Measurements from ENCODE around the gene SMIM20.

The SMIM20 gene

DNA sequence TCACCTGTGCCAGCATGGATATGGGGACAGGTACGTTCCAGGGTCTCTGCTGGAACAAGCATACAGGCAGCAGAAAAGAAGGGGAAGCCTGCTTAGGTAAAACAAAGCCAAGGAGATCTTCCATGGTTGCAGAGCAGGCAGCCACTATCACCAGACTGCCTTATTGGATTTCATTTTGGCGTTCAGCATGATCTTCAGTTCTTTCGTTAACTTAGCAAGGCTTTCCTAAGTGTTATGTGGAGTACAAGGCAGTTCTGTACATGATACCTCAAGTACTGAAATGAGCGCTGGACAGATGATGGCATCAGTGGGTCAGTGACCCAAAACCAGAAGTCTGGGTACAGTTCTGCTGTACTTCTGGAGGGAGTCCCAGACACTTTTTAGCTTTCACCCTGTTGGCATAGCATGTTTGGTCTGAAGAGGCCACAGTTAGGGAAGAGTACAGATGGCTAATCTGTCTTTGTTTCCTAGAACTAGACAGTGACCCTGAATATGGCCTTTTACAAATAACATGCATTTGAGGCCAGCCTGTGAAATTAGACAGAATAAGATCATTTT, 8.9 kb downstream of the SMIM20 start:
- H3K4me2 ChIP-seq (ENCODE audit: low read depth, low read length) = no peak overlapping the region
- no peaks in the 10 kb centered on the region; the same call in 1 of the 2 replicates for H3K4me1 ChIP-seq (ENCODE audit: low read length)
- H4K20me1 ChIP-seq (ENCODE audit: insufficient read depth, low read length) = no peaks in the 10 kb centered on the region
- no peaks in the 10 kb centered on the region for H3K79me2 ChIP-seq (ENCODE audit: low read length)
- H3F3A ChIP-seq (ENCODE audit: insufficient read depth, low read length) = no peaks in the 10 kb centered on the region
- no peaks in the 10 kb centered on the region for H3K9me3 ChIP-seq (replicated peaks; ENCODE audit: insufficient read depth, low read length)
- H3K9me2 ChIP-seq (replicated peaks; ENCODE audit: insufficient read depth, low read length) = no peaks in the 10 kb centered on the region
- no peak for TF ChIP-seq EZH2 (optimal IDR thresholded peaks at IDR 0.05; ENCODE audit: low read depth, low read length)
- H3K27me3 ChIP-seq (replicated peaks; ENCODE audit: insufficient read depth, low read length) = no peaks in the 10 kb centered on the region
- no peak for DNase-seq
- H3K27ac ChIP-seq (ENCODE audit: low read length) = no peak overlapping the region
- H3K36me3 ChIP-seq (replicated peaks; ENCODE audit: insufficient read depth, low read length) = no peaks in the 10 kb centered on the region
- no peak overlapping the region for H3K9ac ChIP-seq (ENCODE audit: low read length)
- H2AFZ ChIP-seq (ENCODE audit: low read length) = no peak overlapping the region
- H3K4me3 ChIP-seq (ENCODE audit: low read length) = no peak overlapping the region

- H2AFZ ChIP-seq (ENCODE audit: low read length) = no peak overlapping the region
- no peak overlapping the region for H3K27ac ChIP-seq (ENCODE audit: low read length)
- H3K9me2 ChIP-seq (replicated peaks; ENCODE audit: insufficient read depth, low read length) = no peaks in the 10 kb centered on the region
- no peaks in the 10 kb centered on the region for H3K9me3 ChIP-seq (replicated peaks; ENCODE audit: insufficient read depth, low read length)
- TF ChIP-seq, protein P1, sequence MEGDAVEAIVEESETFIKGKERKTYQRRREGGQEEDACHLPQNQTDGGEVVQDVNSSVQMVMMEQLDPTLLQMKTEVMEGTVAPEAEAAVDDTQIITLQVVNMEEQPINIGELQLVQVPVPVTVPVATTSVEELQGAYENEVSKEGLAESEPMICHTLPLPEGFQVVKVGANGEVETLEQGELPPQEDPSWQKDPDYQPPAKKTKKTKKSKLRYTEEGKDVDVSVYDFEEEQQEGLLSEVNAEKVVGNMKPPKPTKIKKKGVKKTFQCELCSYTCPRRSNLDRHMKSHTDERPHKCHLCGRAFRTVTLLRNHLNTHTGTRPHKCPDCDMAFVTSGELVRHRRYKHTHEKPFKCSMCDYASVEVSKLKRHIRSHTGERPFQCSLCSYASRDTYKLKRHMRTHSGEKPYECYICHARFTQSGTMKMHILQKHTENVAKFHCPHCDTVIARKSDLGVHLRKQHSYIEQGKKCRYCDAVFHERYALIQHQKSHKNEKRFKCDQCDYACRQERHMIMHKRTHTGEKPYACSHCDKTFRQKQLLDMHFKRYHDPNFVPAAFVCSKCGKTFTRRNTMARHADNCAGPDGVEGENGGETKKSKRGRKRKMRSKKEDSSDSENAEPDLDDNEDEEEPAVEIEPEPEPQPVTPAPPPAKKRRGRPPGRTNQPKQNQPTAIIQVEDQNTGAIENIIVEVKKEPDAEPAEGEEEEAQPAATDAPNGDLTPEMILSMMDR (IDR thresholded peaks at IDR 0.05; ENCODE audit: low read length) = no peak
- DNase-seq = no peak
- no peak overlapping the region for H3K9ac ChIP-seq (ENCODE audit: low read length)
- no peaks in the 10 kb centered on the region for H3K27me3 ChIP-seq (replicated peaks; ENCODE audit: insufficient read depth, low read length)
- H3K4me2 ChIP-seq (ENCODE audit: low read depth, low read length) = no peak overlapping the region
- H3K79me2 ChIP-seq (ENCODE audit: low read length) = no peaks in the 10 kb centered on the region
- H3K36me3 ChIP-seq (replicated peaks; ENCODE audit: insufficient read depth, low read length) = no peaks in the 10 kb centered on the region
- H3K4me1 ChIP-seq (ENCODE audit: low read length) = no peaks in the 10 kb centered on the region; the same call in 1 of the 2 replicates
- no peaks in the 10 kb centered on the region for H4K20me1 ChIP-seq (ENCODE audit: insufficient read depth, low read length)
- no peaks in the 10 kb centered on the region for H3F3A ChIP-seq (ENCODE audit: insufficient read depth, low read length)
- no peak overlapping the region for H3K4me3 ChIP-seq (ENCODE audit: low read length)
Measured at GRCh38 chr4:25923745-25924144, 9.7 kb downstream of the SMIM20 start.

DNA sequence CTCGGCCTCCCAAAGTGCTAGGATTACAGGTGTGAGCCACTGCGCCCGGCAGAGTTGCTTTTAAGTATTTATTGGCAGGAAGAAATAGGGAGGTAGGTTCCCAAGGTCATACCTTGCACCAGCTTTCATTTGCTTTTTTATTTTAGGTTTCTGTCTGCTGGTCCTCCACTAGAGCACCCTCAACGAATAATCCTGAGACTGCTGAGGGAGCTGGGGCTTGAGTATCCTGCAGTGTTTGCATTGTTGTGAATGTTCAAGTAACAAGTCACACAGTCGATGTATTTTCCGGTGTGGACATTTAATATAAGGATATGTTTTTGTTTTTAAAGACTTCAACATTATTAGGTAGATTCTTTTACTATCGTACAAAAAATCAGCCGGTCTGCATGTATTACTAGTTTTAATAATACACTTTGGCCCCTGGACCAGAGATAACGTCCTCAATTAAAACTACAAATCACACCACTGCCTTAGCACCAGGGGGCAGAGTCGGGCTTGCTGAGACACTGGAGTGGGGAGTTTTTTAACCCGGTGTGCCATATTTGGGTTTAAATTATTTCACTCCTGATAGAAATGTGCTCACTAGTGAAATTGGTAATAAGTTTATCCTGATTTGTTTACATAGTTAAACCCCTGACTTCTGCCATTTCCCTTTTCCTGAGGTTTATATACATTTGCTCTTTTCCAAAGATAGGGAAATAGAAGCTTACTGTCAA, 11.6 kb downstream of the SMIM20 start:
- no peaks in the 10 kb centered on the region for H3K79me2 ChIP-seq (ENCODE audit: low read length)

More for the DNA sequence above, 11.6 kb downstream of the SMIM20 start:
- no peaks in the 10 kb centered on the region for H3K9me3 ChIP-seq (replicated peaks; ENCODE audit: insufficient read depth, low read length)
- H3K27ac ChIP-seq (ENCODE audit: low read length) = no peak overlapping the region
- H4K20me1 ChIP-seq (ENCODE audit: insufficient read depth, low read length) = no peaks in the 10 kb centered on the region
- TF ChIP-seq EZH2phosphoT487 (IDR thresholded peaks at IDR 0.05; ENCODE audit: low read length) (no peak), EZH2 (optimal IDR thresholded peaks at IDR 0.05; ENCODE audit: low read depth, low read length) (no peak)
- TF ChIP-seq, protein P1 (IDR thresholded peaks at IDR 0.05; ENCODE audit: low read length) = peak; percentile 71
- H3K9me2 ChIP-seq (replicated peaks; ENCODE audit: insufficient read depth, low read length) = no peaks in the 10 kb centered on the region
- no peaks in the 10 kb centered on the region for H3K27me3 ChIP-seq (replicated peaks; ENCODE audit: insufficient read depth, low read length)
- no peaks in the 10 kb centered on the region for H3F3A ChIP-seq (ENCODE audit: insufficient read depth, low read length)
- H3K36me3 ChIP-seq (replicated peaks; ENCODE audit: insufficient read depth, low read length) = no peaks in the 10 kb centered on the region
- H3K4me1 ChIP-seq (ENCODE audit: low read length) = no peaks in the 10 kb centered on the region; the same call in 1 of the 2 replicates
- no peak overlapping the region for H3K9ac ChIP-seq (ENCODE audit: low read length)
- peak; percentile 49 for DNase-seq
- H3K4me3 ChIP-seq (ENCODE audit: low read length) = no peak overlapping the region
- H2AFZ ChIP-seq (ENCODE audit: low read length) = no peak overlapping the region; the same call in 1 of the 2 replicates
- no peak overlapping the region for H3K4me2 ChIP-seq (ENCODE audit: low read depth, low read length)

Data from MM.1S (cell line).